ENCODE data around the gene NPIPA7.
"Not testable (repeated sequence)": the region's sequence is repeated elsewhere in the genome, so short reads cannot be mapped to it uniquely, and the experiment has no call there.

DNA sequence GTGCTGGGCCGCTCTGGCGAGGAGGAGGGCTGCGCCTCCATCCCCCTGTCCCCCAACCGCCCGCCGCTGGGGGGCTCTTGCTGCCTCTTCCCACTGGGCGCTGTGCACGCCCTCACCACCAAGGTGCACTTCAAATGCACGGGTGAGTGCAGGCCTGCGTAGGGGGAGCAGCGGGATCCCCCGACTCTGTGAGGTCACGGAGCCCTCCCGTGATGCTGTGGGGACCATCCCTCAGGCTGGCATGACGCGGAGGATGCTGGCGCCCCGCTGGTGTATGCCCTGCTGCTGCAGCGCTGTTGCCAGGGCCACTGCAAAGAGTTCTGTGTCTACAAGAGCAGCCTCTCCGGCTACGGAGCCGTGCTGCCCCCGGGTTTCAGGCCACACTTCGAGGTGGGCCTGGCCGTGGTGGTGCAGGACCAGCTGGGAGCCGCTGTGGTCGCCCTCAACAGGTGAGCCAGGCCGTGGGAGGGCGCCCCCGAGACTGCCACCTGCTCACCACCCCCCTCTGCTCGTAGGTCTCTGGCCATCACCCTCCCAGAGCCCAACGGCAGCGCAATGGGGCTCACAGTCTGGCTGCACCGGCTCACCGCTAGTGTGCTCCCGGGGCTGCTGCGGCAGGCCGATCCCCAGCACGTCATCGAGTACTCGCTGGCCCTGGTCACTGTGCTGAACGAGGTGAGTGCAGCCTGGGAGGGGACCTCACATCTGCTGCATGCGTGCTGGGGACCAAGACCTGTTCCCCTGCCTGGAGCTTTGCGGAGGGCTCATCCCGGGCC lies 9.7 kb upstream of the NPIPA7 start:
- TF ChIP-seq, protein P1, sequence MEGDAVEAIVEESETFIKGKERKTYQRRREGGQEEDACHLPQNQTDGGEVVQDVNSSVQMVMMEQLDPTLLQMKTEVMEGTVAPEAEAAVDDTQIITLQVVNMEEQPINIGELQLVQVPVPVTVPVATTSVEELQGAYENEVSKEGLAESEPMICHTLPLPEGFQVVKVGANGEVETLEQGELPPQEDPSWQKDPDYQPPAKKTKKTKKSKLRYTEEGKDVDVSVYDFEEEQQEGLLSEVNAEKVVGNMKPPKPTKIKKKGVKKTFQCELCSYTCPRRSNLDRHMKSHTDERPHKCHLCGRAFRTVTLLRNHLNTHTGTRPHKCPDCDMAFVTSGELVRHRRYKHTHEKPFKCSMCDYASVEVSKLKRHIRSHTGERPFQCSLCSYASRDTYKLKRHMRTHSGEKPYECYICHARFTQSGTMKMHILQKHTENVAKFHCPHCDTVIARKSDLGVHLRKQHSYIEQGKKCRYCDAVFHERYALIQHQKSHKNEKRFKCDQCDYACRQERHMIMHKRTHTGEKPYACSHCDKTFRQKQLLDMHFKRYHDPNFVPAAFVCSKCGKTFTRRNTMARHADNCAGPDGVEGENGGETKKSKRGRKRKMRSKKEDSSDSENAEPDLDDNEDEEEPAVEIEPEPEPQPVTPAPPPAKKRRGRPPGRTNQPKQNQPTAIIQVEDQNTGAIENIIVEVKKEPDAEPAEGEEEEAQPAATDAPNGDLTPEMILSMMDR (conservative IDR thresholded peaks at IDR 0.05; ENCODE audit: low read depth, low read length): not testable (repeated sequence)
- not testable (repeated sequence) for TF ChIP-seq EZH2 (IDR thresholded peaks at IDR 0.05; ENCODE audit: low read length, unreplicated experiment); EZH2phosphoT487 (IDR thresholded peaks at IDR 0.05; ENCODE audit: borderline replicate concordance, low read length)

All from PC-3 (cell line).